ENCODE data around the gene TBX10. TPM values are rescaled to one million over a fixed set of nuclear protein-coding genes. Genes with fewer than 3 reads are reported as not detected.

The TBX10 gene
- total and polyA plus RNA-seq, 2 of the 8 experiments (the other 6 are each of a cell fraction or from before 2014, with no cell fraction given): 0.09 TPM; not detected in 1

DNA sequence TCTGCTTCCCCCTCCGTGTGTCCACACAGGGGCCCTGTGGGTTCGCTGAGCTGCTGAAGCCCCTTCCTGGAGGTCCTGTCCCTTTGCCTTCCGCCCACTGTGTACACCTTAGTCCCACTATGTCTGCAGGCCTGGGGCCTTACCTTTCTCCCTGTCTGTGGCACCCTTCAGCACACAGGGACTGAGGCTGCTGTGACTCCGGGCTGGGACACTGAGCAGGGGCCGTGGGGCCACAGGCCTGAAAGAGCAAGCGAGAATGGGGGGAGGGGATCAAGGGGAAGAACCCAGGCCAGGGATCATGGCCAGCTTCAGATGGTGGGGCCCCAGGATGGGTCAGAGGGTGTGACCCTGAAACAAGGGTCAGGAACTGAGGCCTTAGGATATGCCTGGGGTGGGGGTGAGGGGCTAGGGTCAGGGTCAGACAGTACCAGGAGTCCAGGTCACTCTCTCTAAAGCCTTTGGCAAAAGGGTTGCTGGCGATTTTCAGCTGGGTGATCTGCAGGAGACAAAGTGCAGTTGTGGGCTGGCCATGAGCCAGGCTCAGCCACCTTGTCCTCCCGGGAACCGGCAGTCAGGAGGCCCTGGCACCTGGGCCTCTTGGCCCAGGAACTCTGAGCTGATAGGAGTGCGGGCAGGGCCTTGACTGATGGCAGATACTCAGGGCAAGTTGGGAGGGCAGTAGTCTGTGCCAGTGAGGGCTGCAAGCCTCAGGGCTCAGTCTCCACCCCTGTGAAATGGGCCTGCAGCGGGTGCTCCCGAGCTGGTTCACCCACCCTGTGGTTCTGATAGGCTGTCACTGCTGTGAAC is 7.2 kb downstream of the TBX10 start:
- POLR2A ChIA-PET (ENCODE audit: partially characterized antibody): interaction anchor here (1.2 to 11.7 kb wide), 4 partner anchors 14 to 55 kb away, joined by 3 to 194 read pairs (median 4); partner anchors contain the start of gene GSTP1
- no peak for FAIRE-seq

More for the DNA sequence above, 7.2 kb downstream of the TBX10 start:
- Histone ChIP-seq H2BK120ac (replicated peaks; ENCODE audit: low read depth, low read length) (no peak overlapping the region), H3K27ac (ENCODE audit: low read depth, low read length) (no peak overlapping the region), H3K36me3 (ENCODE audit: control insufficient read depth in 2 of 4, insufficient read depth in 4 of 4, low read length in 3 of 4) (no peaks in the 10 kb centered on the region), H3K9ac (replicated peaks in 1 of 4; ENCODE audit: extremely low read depth in 1 of 4, low read depth in 3 of 4, low read length in 3 of 4) (no peak overlapping the region), H3K56ac (replicated peaks; ENCODE audit: insufficient read length, low read depth, low read length) (no peak overlapping the region), H3K23ac (ENCODE audit: insufficient read length) (no peak overlapping the region), H2BK15ac (ENCODE audit: low read length) (0 out of 2 replicates have a peak overlapping the region, but pooled peaks have one; percentile 46), H3K18ac (ENCODE audit: extremely low read depth, low read length) (no peak overlapping the region), H4K91ac (replicated peaks; ENCODE audit: insufficient read length, low read length) (no peak overlapping the region), H4K8ac (ENCODE audit: extremely low read depth, insufficient read depth, low read length) (no peak overlapping the region), H2AK5ac (ENCODE audit: low read depth, low read length) (no peak overlapping the region; the same call in 1 of the 2 replicates), H3K79me1 (ENCODE audit: low read depth, low read length) (no peaks in the 10 kb centered on the region), H3K14ac (ENCODE audit: insufficient read length) (no peak overlapping the region), H4K5ac (ENCODE audit: insufficient read length, low read depth, low read length) (no peak overlapping the region), H3K4ac (replicated peaks; ENCODE audit: insufficient read length, low read depth, low read length) (no peak overlapping the region), H3K4me2 (ENCODE audit: insufficient read depth in 1 of 2, low read depth in 2 of 2, low read length in 2 of 2) (no peak overlapping the region), H3K27me3 (replicated peaks in 1 of 4; ENCODE audit: control insufficient read depth in 3 of 4, extremely low read depth in 1 of 4, insufficient read depth in 3 of 4, low read length in 3 of 4) (no peaks in the 10 kb centered on the region; a peak in 1 of 7 replicates), H2AFZ (ENCODE audit: low read length) (no peak overlapping the region), H3K4me1 (replicated peaks in 1 of 4; ENCODE audit: control insufficient read depth in 3 of 4, insufficient read depth in 4 of 4, low read length in 3 of 4) (peaks cover 0 to 29% (median 18%) of the 10 kb centered on the region in 4 experiments; a peak in 6 of 7 replicates), H4K20me1 (replicated peaks in 1 of 2; ENCODE audit: control insufficient read depth in 1 of 2, insufficient read depth in 2 of 2, low read length in 2 of 2) (no peaks in the 10 kb centered on the region), H2BK5ac (ENCODE audit: low read depth, low read length) (no peak overlapping the region), H2BK20ac (ENCODE audit: low read length) (0 out of 2 replicates have a peak overlapping the region, but pooled peaks have one; percentile 43), H3K4me3 (ENCODE audit: extremely low read depth in 1 of 4, insufficient read depth in 2 of 4, low read depth in 3 of 4, low read length in 4 of 4) (no peak overlapping the region), H2BK12ac (ENCODE audit: low read depth, low read length) (peak overlapping the region; percentile 7; the same call in 1 of the 2 replicates), H3K9me3 (ENCODE audit: insufficient read depth in 2 of 2, low read depth in 1 of 2, low read length in 1 of 2) (no peaks in the 10 kb centered on the region), H3K79me2 (ENCODE audit: control insufficient read depth in 1 of 2, insufficient read depth in 2 of 2, low read length in 2 of 2) (no peaks in the 10 kb centered on the region), H3K23me2 (ENCODE audit: low read depth, low read length) (peaks cover 2% of the 10 kb centered on the region; the same call in 1 of the 2 replicates)
- whole genome bisulfite sequencing, 2 experiments (ENCODE audit: extremely low coverage in 1 of 2, insufficient coverage in 1 of 2, insufficient read length in 1 of 2, insufficient replicate concordance in 2 of 2, low coverage in 1 of 2, low lambda C conversion rate in 2 of 2, missing lambda C conversion rate in 1 of 2): 83% methylated on average over 9 of the region's 12 CpGs; no CpG with 5 or more reads in 1 of the 2 experiments
- no peak for TF ChIP-seq TAF7 (optimal IDR thresholded peaks at IDR 0.05; ENCODE audit: borderline replicate concordance, low read depth, low read length)
- TF ChIP-seq KDM1A (IDR thresholded peaks at IDR 0.05; ENCODE audit: borderline replicate concordance, low read length): peak; percentile 70
- no peak for TF ChIP-seq CBX8 (IDR thresholded peaks at IDR 0.05; ENCODE audit: borderline replicate concordance, low read depth, low read length)
- peak in 1 of 2 experiments; percentile 61; a peak in 1 of 3 replicates for TF ChIP-seq POLR2A (IDR thresholded peaks at IDR 0.05; ENCODE audit: control extremely low read depth in 1 of 2, low read depth in 2 of 2, low read length in 2 of 2)
- CTCF ChIA-PET (ENCODE audit: partially characterized antibody): interaction anchor here (1.0 to 10.1 kb wide), 12 partner anchors 8 to 168 kb away, joined by 3 to 117 read pairs (median 4); partner anchors contain the start of genes ACY3 and TBX10
- no peak for DNase-seq (ENCODE audit: low read depth in 1 of 2, low spot score in 2 of 2)
